UCSD-AML1 (cell line): Measurements from ENCODE around the gene AQP9.
"Not testable (repeated sequence)": the region's sequence is repeated elsewhere in the genome, so short reads cannot be mapped to it uniquely, and the experiment has no call there.

Experiments
- DNase-seq: peaks from one replicate; lab custom pipeline; 2025; ENCODE audit not compliant: unreplicated experiment; lab: John Stamatoyannopoulos, UW

The AQP9 gene

GRCh38 chr15:58138106-58138505, at the start of gene AQP9:
Gene AQP9, plus strand, starts transcription at chr15:58138381. Its CDS starts 185 bp downstream, at chr15:58138566.
- no peak for DNase-seq

- DNase-seq, result no peak
Measured at GRCh38 chr15:58095415-58095814, 42.8 kb upstream of the AQP9 start.

- no peak for DNase-seq
Measured at GRCh38 chr15:58096529-58097084, 41.6 kb upstream of the AQP9 start.

GRCh38 chr15:58103482-58103881, 34.7 kb upstream of the AQP9 start:
- DNase-seq, result no peak

DNA sequence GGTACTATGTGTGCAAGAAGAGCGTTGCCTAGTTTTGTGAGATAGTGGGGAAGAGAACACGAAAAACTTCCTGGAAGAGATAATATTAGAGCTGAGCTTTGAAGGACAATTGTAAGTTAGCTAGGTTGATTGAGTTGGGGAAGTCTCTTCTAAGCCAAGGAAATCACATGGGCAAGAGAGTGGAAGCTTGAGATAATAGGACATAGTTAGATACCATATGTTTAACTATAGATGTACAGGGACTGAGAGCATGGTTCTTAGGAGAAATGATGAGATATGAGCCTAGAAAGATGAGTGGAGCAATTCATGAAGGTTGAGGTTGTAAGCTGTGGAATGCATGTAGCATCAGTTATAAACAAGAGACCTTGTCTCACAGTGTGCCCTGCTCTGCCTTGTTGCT, 30.1 kb upstream of the AQP9 start:
- no peak for DNase-seq

DNA sequence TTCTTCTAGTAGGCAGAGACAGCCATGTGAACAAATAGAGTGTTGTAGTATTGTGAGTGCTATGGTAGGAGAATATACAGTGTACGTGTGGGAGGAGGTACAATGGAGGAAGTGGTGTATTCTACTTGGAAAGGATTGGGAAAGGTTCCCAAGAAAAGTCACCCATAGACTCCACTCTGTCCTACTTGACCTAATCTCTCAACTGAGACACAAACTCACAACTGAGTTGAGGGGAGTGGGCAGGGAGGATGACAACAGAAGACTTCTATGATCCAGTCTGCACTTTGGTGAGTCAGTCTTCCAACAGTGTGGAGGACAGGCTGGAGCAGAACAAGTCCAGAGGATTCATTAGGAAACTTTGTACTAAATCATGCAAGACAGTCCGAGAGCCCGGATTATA, 28.8 kb upstream of the AQP9 start:
- no peak for DNase-seq

DNA sequence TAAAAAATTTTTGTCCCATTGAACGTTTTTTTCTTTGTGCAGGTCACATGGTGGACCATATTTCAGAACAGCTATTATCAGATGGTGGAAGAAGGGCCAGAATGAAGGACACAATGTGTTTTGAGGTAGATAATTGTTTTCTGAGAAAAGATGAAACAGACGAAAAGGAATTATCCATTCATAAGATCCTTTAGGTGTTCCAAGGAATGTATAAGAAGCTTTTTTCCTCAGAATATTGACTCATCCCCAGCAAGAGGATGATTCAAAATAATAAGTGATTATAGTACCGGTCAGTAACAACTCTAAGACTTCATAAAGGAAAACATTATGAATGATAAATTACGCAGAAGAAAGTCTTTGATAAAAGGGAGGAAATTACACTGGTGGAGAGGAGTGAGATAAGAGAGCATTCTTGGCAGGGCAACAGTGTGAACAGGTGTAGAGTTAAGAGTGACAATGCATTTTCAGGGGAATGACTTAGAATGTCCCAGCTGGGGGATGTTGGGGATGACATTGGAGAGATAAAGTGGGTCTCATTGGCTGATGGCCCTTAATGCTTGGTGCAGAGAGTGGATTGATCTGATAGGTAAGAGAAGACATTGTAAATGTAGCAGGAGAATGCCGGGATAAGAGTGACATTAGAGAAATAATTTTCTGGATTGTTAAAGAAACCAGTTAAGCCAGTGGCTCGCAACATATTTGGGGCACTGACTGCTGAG, 27.0 kb upstream of the AQP9 start:
- DNase-seq, result no peak

GRCh38 chr15:58111718-58112104, 26.5 kb upstream of the AQP9 start:
- DNase-seq, result no peak

DNA sequence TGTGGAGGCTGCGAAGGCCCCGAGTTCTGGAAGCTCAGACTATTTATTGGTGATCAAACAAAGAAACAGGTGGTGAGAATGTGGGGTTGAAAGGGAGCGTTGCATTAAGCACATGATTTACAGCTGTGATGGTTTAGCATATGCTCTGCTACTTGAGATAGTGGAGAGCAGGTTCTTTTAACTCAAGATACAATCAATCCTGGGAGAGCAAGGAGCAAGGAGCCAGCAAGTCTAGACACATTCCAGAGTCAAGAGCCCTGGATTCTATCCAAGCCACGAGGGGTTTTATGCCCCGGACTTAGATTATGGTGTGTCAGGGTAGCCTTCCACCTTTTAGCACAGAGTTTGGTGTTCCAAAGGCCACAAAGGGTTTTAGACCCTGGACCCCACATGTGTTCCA, 24.8 kb upstream of the AQP9 start:
- DNase-seq, result not testable (repeated sequence)

- DNase-seq, result no peak
Measured at GRCh38 chr15:58114388-58114787, 23.8 kb upstream of the AQP9 start.

DNA sequence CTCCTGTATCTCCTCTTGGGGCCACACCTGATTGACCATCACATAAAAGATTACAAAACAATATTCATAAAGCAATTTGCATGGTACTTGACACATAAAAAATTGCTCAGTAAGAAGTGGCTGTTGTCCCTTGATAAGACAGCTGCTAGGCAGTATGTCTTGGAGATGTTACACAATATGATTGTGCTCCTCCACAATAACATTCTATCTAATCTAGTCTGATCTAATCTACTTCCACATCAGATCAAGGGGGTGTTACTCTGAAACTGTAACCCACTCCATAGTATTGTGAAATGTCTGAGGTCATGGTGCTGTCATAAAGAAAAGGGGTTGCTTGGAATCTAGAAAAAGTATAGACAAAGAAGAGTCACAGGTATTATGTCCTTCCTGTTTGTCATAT, 23.4 kb upstream of the AQP9 start:
- no peak for DNase-seq

DNA sequence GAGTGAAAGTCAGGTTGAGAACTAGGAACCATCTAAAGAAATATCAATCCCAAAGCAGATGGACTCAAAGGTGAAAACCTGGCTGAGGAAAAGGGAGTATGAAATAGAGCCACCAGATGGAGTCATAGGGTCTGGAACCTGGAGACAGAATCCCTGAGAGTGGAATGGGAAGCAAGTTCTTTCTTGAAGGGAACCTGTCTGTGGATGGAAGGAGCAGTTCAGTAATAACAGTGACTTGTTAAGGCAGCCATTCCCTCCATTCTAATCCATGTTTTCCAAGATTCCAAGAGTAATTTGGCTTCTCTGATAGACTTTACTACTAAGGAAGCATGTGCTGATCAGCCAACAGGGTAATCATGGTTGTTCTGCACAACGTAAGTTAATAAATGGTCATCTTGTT, 22.5 kb upstream of the AQP9 start:
- DNase-seq, result no peak

DNA sequence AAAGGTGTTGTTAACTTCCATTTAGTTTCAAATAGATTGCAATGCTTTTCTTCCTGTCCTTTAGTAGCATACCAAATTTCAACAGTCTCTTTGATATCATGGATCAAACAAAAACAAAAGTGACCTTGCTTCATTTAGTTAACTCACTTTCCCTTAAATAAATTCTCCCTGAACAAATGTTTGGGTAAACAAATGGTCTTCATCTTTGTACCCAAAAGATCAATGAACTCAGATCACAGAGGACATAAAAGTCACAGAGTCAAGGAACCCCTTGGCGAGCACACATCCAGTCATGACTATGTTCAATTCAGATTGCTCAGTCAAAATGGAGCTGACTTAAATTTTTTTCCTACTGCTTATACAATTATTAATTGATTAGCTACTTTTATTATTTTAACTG, 20.6 kb upstream of the AQP9 start:
- no peak for DNase-seq

DNA sequence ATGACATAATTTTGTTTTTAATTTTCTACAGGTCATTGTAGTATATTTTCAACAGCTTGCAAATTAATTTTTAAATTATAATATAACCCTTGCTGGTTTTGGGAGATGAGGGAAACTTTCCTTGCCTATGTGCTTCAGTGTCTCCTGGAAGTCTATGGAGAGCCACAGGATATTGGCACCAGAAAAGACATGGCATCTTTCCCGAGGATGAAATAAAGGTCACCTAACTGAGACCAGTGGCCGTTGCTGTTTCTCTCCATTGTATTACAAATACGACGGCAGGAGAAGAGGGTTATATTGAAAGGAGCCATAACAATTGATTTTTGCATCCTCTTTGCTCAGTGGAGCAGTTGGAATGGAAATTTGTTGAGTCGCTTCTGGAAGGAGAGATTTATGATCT, 19.9 kb upstream of the AQP9 start:
- DNase-seq, result no peak

DNA sequence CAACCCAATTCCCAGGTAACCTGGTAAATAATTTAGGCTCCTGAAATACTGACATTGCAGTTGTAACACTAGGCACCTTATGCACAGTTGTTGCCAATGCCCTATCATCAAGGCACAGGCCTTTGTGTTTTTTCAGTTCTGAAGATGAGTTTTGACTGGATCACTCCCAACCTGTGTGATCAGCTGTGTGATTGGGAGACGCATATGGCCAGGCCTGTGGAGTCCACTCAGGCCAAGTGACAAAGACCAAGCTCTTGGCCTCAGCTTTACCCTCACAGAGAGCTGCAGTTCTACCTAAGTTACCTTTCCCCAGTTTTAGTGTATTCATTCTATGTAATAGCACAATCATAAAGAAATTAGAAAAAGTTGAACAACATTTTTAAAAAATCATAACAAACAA, 19.2 kb upstream of the AQP9 start:
- DNase-seq, result no peak

GRCh38 chr15:58124585-58124984, 13.6 kb upstream of the AQP9 start:
- no peak for DNase-seq

DNA sequence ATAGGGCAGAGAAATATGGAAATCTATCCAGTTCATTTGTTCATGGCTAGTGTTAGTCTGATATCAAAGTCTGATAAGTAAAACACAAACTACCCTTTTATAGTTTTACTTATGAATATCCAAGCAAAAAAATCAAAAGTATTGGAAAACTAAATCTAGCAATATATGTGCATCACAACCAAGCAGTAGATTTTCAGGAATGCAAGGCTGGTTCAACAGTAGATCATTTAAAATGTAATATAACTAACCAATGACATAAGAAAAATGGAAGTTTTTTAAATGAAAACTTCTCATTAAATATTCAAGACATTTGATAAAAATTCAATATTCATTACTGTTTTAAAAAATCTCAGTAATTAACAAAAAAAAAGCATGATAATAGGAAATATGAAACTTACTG, 12.8 kb upstream of the AQP9 start:
- DNase-seq, result no peak

GRCh38 chr15:58134886-58135285, 3.3 kb upstream of the AQP9 start:
- DNase-seq, result no peak

DNA sequence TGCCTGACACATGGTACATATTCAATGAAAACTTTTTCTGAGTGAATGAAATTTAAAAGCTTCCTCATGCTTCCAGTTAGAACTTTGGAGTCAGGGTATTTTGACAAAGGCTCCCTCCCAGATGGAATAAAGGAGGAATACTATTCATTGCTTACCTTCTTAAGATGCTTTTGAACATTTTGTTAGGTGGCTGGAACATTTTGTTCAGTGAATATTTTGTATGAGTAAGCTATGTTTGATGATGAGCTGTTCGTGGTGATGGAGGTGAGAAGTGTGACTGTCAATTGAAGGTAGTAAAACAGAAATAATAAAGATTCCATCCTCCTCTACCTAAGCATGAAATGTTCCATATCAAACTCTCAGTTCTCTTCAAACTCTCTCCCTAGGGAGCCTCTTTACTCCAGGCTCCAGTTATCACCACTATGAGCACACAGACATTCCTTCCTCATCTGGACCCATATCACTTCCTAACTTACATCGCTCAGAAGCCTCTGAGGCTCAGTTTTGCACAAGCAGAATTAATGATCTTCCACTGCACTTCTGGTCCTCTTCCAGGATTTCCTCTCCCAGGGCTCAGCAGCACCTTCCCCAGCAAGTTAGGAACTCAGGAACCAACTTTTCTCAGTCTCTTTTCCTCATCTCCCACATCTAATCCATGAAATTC, 2.5 kb upstream of the AQP9 start:
- DNase-seq, result no peak

GRCh38 chr15:58136731-58137130, 1.4 kb upstream of the AQP9 start:
- no peak for DNase-seq

DNA sequence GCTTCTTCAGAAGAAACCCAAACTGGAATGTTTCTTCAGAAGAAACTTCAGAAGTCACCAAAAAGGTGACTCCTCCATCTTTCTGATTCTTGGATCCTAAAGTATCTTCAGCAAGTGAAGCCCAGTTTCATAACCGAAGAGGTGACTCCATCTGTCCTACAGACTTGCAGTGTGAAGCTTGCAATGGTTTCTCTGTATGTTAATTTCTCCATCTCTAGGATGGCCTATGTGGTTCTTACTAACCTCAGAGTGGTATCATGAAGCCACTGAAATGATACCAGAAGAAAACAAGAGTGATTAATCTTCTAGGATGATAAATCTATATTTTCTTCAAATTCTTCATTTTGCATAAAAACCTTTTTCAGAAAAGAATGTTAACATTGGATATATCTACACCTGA, 495 bp upstream of the AQP9 start:
- DNase-seq, result no peak

DNA sequence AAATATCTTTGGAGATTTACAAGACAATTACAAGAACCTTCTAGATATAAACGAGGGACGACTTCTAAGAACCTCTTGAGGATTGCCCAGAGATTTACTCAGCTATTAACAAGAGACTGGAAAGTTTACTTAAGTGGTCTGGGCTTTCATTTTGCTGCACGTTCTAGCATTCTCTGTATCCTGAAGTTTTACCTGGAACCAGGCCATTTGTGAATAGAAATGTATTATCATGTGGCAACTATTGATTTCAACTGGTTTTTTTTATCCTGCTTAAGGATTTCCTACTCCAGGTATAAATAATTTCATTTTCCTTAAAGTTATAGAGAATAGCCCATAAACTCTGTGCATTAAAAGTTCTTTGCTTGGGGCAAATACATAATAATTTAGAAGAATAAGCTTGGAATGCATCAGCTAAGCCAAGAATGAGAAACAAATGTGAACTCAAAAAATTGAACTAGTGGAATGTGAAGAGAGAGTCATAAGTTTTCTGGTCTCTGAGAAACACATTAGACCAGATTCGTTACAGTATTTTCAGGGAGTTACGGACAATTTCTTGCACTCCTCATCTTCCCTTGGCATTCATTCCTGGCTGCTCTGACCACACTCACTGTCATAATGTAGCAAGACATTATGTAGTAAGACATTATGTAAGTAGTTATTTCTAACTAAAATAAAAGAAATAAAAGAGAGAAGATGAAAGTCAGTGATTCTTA, 1.3 kb downstream of the AQP9 start:
- DNase-seq, result no peak
